WTC11 (cell line): ENCODE results near the gene NYAP1.

Source experiments
- NR2C2 ChIP-seq: sonication (generic); formaldehyde crosslinking; IDR thresholded peaks from 2 replicates; pipeline ENCODE4 v1.8.0; 2022; ENCODE audit warnings: mild to moderate bottlenecking, missing genetic modification reagents
- ZNF138 ChIP-seq: sonication (generic); formaldehyde crosslinking; conservative IDR thresholded peaks from 2 replicates; pipeline ENCODE4 v1.8.1; 2022; ENCODE audit warnings: mild to moderate bottlenecking, moderate library complexity, missing genetic modification reagents
- ZNF232 ChIP-seq: sonication (generic); formaldehyde crosslinking; IDR thresholded peaks from 2 replicates; pipeline ENCODE4 v1.8.0; 2022; ENCODE audit warnings: mild to moderate bottlenecking, missing genetic modification reagents
- TF ChIP-seq, protein P1 (sequence below): fragments of 200-600 bp; IDR thresholded peaks from 2 replicates; pipeline ENCODE4 v1.8.0; 2022; ENCODE audit warnings: antibody characterized with exemption

DNA sequence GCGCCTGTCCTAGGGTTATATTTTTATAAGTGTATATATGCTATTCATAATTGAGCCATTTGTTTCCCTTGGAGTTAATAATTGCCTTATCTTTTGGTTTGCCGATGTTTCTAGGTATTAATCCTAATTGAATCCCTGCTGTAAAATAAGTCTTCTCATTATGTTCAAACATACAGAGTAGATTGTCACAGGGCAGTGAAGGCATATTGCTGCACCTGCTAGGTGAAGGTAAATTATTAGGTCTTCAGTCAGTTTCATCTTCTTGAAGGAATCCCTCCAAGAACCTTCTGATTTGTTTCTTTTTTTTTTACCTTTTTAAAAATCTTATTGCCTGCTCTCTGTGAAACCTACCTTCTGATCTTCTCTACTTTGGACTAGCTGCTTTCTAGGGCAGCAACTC lies 37.3 kb downstream of the NYAP1 start:
- TF ChIP-seq, protein P1, sequence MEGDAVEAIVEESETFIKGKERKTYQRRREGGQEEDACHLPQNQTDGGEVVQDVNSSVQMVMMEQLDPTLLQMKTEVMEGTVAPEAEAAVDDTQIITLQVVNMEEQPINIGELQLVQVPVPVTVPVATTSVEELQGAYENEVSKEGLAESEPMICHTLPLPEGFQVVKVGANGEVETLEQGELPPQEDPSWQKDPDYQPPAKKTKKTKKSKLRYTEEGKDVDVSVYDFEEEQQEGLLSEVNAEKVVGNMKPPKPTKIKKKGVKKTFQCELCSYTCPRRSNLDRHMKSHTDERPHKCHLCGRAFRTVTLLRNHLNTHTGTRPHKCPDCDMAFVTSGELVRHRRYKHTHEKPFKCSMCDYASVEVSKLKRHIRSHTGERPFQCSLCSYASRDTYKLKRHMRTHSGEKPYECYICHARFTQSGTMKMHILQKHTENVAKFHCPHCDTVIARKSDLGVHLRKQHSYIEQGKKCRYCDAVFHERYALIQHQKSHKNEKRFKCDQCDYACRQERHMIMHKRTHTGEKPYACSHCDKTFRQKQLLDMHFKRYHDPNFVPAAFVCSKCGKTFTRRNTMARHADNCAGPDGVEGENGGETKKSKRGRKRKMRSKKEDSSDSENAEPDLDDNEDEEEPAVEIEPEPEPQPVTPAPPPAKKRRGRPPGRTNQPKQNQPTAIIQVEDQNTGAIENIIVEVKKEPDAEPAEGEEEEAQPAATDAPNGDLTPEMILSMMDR = no peak
- TF ChIP-seq NR2C2 (CRISPR knock-in tag) (no peak), ZNF232 (CRISPR knock-in tag) (no peak), ZNF138 (CRISPR knock-in tag) (no peak)
